Endothelial cell (in vitro differentiated cells): Measurements from ENCODE around the gene PTHLH. TPM values are rescaled to one million over a fixed set of nuclear protein-coding genes. Genes with fewer than 3 reads are reported as not detected.

Experiments used
- DNase-seq: peaks from one replicate; pipeline ENCODE4 v3.0.0; 2021; ENCODE audit warnings: low spot score
- H3K27ac Mint-ChIP-seq: one replicate; pipeline ENCODE4 v1.8.0; 2021; ENCODE audit warnings: mixed read lengths, inconsistent platforms; ENCODE audit not compliant: unreplicated experiment
- H3K27me3 Mint-ChIP-seq: one replicate; pipeline ENCODE4 v1.8.0; 2021; ENCODE audit warnings: mild to moderate bottlenecking, moderate library complexity, mixed read lengths, inconsistent platforms; ENCODE audit not compliant: unreplicated experiment
- H3K36me3 Mint-ChIP-seq: one replicate; pipeline ENCODE4 v1.8.0; 2021; ENCODE audit warnings: mild to moderate bottlenecking, low read depth, mixed read lengths, inconsistent platforms; ENCODE audit not compliant: unreplicated experiment
- H3K4me1 Mint-ChIP-seq: one replicate; pipeline ENCODE4 v1.8.0; 2021; ENCODE audit warnings: mild to moderate bottlenecking, mixed read lengths, inconsistent platforms; ENCODE audit not compliant: unreplicated experiment
- H3K4me3 Mint-ChIP-seq: one replicate; pipeline ENCODE4 v1.8.0; 2021; ENCODE audit warnings: mild to moderate bottlenecking, mixed read lengths, inconsistent platforms; ENCODE audit not compliant: unreplicated experiment
- H3K9me3 Mint-ChIP-seq: one replicate; pipeline ENCODE4 v1.8.0; 2021; ENCODE audit warnings: mixed read lengths, inconsistent platforms; ENCODE audit not compliant: unreplicated experiment
- CTCF ChIP-seq: fragments of 200-600 bp; sonication (generic); IDR thresholded peaks from one replicate; pipeline ENCODE4 v1.5.0; 2021; ENCODE audit warnings: antibody characterized with exemption; ENCODE audit not compliant: unreplicated experiment
- total RNA-seq: library from RNA; stranded (reverse); fragmentation: NEBNext Ultra II Directional; extraction: Animal tissue kit (Norgen Biotek cat#: 25700); gene quantifications from one replicate; pipeline ENCODE4 v1.2.1, GENCODE V29; 2021; ENCODE audit not compliant: unreplicated experiment

The PTHLH gene
- total RNA-seq, 1 donor from 2014 or later = 4.7 TPM

GRCh38 chr12:27967551-27968054, 4.9 kb downstream of the PTHLH start:
- Mint-ChIP-seq H3K4me3 (no peak overlapping the region), H3K27ac (no peak overlapping the region), H3K27me3 (peaks cover 7% of the 10 kb centered on the region), H3K4me1 (peaks cover 18% of the 10 kb centered on the region), H3K36me3 (peaks cover 8% of the 10 kb centered on the region), H3K9me3 (no peaks in the 10 kb centered on the region)
- TF ChIP-seq CTCF = no peak
- no peak for DNase-seq

DNA sequence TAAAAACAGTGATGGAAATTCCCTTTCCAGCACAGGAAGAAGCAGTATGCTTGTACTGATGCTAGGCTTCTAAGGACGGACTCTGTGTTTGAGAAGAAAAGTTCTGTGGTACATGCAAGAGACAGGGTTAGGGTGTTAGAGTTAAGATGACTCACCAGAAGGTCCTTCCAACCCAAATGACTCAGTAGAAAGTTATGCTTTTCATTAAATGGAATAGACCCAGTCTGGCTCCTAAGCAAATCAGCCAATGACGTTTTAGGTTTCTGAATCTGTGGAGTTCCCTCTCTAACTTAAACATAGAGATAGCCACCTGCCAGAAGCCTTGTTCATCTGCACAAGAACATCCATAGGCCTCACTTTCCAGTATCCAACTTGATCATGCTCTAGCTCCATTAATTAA, 5.7 kb downstream of the PTHLH start:
- no peak overlapping the region for H3K4me3 Mint-ChIP-seq
- peaks cover 6% of the 10 kb centered on the region for H3K27me3 Mint-ChIP-seq
- TF ChIP-seq CTCF = no peak
- H3K9me3 Mint-ChIP-seq = no peaks in the 10 kb centered on the region
- H3K4me1 Mint-ChIP-seq = peaks cover 18% of the 10 kb centered on the region
- no peak overlapping the region for H3K27ac Mint-ChIP-seq
- DNase-seq = no peak
- peaks cover 8% of the 10 kb centered on the region for H3K36me3 Mint-ChIP-seq

- Mint-ChIP-seq H3K4me3 (no peak overlapping the region), H3K27ac (no peak overlapping the region), H3K4me1 (peaks cover 16% of the 10 kb centered on the region), H3K36me3 (peaks cover 8% of the 10 kb centered on the region), H3K27me3 (peaks cover 6% of the 10 kb centered on the region), H3K9me3 (no peaks in the 10 kb centered on the region)
- TF ChIP-seq CTCF = no peak
- no peak for DNase-seq
Measured at GRCh38 chr12:27965966-27966365, 6.6 kb downstream of the PTHLH start.

GRCh38 chr12:27965411-27965810, 7.1 kb downstream of the PTHLH start:
- no peaks in the 10 kb centered on the region for H3K9me3 Mint-ChIP-seq
- DNase-seq = no peak
- peaks cover 16% of the 10 kb centered on the region for H3K4me1 Mint-ChIP-seq
- H3K36me3 Mint-ChIP-seq = peaks cover 8% of the 10 kb centered on the region
- no peak for TF ChIP-seq CTCF
- H3K4me3 Mint-ChIP-seq = no peak overlapping the region
- H3K27ac Mint-ChIP-seq = no peak overlapping the region
- peaks cover 6% of the 10 kb centered on the region for H3K27me3 Mint-ChIP-seq

DNA sequence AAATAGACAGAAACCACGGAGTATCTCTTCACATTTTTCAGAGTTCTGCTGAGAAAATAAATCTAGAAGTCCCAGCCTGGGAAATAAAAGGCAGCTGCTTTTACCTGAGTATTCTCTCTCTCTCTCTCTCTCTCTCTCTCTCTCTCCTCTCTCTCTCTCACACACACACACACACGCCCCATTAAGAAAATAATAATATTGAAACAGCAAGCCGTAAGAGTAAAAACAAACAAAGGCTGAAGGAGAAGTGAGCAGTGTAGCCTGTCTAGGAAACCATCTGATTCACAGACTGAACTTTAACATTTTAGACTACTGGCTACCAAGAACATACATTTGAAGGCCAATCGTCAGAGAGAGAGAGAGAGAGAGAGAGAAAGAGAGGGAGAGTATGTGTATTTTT, 8.4 kb downstream of the PTHLH start:
- peaks cover 9% of the 10 kb centered on the region for H3K4me1 Mint-ChIP-seq
- H3K9me3 Mint-ChIP-seq = no peaks in the 10 kb centered on the region
- no peak for DNase-seq
- no peak for TF ChIP-seq CTCF
- H3K27ac Mint-ChIP-seq = no peak overlapping the region
- H3K4me3 Mint-ChIP-seq = no peak overlapping the region
- peaks cover 8% of the 10 kb centered on the region for H3K36me3 Mint-ChIP-seq
- no peaks in the 10 kb centered on the region for H3K27me3 Mint-ChIP-seq
